Measurements from ENCODE around the gene SYT3.

Gene SYT3

DNA sequence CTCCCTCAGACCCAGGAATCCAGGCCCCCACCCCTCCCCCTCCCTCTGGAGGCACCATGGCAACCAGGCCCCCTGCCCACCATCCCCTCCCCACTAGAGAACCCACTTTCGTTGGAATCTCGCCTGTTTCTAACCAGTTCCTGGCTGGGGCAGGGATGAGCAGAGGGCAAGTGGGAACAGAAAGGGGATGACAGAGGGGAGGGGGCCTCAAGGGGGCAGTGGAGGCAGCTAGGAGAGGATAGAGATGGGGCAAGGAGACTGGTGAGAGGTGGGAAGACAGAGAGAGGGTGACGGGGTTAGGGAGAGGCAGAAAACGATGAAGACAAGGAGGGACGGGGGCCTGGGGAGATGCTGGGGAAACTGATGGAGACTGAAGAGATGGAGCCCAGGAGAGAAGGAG lies 9.0 kb upstream of the SYT3 start:
- peaks cover 0 to 49% of the 10 kb centered on the region in 2 donors for H3K27me3 ChIP-seq
- no peaks in the 10 kb centered on the region for H3K4me1 ChIP-seq
- H3K27ac ChIP-seq = no peak overlapping the region
- peaks cover 0 to 6% (median 0%) of the 10 kb centered on the region in 3 donors for H3K9me3 ChIP-seq
- intact Hi-C loops (cut with DNase I; ENCODE audit: low total_unique reads) = no loop called here
- no peak for DNase-seq
- H3K4me3 ChIP-seq = no peak overlapping the region
- TF ChIP-seq, protein P1, sequence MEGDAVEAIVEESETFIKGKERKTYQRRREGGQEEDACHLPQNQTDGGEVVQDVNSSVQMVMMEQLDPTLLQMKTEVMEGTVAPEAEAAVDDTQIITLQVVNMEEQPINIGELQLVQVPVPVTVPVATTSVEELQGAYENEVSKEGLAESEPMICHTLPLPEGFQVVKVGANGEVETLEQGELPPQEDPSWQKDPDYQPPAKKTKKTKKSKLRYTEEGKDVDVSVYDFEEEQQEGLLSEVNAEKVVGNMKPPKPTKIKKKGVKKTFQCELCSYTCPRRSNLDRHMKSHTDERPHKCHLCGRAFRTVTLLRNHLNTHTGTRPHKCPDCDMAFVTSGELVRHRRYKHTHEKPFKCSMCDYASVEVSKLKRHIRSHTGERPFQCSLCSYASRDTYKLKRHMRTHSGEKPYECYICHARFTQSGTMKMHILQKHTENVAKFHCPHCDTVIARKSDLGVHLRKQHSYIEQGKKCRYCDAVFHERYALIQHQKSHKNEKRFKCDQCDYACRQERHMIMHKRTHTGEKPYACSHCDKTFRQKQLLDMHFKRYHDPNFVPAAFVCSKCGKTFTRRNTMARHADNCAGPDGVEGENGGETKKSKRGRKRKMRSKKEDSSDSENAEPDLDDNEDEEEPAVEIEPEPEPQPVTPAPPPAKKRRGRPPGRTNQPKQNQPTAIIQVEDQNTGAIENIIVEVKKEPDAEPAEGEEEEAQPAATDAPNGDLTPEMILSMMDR (IDR thresholded peaks at IDR 0.05) = no peak
- no peaks in the 10 kb centered on the region for H3K36me3 ChIP-seq

DNA sequence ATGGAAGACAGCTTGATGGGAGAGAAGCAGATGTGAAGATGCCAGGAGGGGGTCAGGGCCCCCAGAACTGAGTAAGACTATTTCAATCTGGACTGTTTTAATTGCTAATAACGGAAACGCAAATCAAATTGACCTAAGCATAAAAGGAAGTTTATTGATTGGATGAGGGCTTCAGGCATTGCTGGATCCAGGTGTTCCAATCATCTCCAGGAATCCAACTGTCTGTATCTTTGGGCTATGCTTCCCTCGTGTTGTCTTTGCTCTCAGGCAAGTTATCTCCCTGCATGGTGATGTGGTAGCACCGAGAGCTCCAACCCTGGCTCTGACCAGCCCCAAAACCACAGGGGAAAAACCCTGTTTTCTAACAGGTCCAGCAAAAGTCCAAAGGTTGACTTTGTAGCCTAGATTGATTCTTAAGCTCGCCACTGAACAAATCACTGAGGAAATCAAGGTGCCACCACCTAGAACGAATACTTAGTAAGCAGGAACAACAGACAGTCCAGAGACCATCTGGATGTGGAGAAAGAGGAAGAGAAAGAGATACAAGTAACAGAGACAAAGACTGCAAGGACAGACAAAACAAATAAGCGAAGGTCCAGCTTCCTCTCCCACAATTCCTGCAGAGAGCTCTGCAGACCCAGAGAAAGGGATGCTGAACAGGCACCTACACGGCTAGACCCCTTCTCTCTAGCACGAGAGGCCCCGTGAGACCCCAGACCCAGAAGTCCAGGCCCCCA lies 8.4 kb upstream of the SYT3 start:
- DNase-seq = no peak
- no peak overlapping the region for H3K4me3 ChIP-seq
- H3K9me3 ChIP-seq = peaks cover 0 to 6% (median 0%) of the 10 kb centered on the region in 3 donors
- no peaks in the 10 kb centered on the region for H3K4me1 ChIP-seq
- TF ChIP-seq, protein P1 (IDR thresholded peaks at IDR 0.05) = no peak
- H3K36me3 ChIP-seq = no peaks in the 10 kb centered on the region
- intact Hi-C loops (cut with DNase I; ENCODE audit: low total_unique reads) = no loop called here
- no peak overlapping the region for H3K27ac ChIP-seq
- peaks cover 0 to 47% of the 10 kb centered on the region in 2 donors for H3K27me3 ChIP-seq

DNA sequence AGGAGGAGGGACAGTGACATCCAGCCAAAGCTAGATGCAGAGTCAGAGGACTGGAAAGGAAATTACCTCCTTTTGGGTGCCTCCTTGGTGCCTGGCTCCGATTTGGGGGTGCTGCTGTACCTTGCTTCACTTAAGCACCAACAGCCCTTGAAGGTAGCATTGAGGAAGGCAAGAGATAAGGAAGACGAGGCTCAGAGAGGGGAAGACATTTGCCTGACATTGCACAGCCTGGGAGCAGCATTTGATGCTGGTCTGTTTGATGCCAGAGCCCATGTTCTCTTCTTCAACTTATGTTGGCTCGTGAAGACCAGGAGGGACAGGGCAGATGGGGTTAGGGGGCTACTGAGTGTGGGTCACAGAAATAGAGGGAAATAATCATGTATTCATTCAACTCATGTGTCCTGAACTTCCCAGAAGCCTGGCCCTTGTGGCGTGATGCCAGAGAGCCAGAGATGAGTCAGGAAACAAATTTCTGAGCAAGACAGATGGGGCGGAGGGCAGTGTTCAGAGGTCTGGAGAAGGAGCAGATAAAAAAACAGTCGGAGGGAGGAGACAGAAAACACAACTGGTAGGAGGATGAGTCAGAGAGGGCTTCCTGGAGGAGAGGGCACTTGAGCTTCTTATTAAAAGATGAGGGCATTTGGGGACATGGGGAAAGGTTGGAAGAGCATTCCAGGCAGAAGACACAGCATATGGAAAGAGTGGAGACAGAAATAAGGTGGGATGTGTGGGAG lies 6.6 kb upstream of the SYT3 start:
- Histone ChIP-seq H3K4me3 (no peak overlapping the region), H3K27ac (no peak overlapping the region), H3K9me3 (peaks cover 0 to 6% (median 0%) of the 10 kb centered on the region in 3 donors), H3K36me3 (no peaks in the 10 kb centered on the region), H3K27me3 (peaks cover 0 to 57% of the 10 kb centered on the region in 2 donors), H3K4me1 (no peaks in the 10 kb centered on the region)
- DNase-seq = no peak
- intact Hi-C loops (cut with DNase I; ENCODE audit: low total_unique reads) = no loop called here
- TF ChIP-seq, protein P1 (IDR thresholded peaks at IDR 0.05) = no peak

DNA sequence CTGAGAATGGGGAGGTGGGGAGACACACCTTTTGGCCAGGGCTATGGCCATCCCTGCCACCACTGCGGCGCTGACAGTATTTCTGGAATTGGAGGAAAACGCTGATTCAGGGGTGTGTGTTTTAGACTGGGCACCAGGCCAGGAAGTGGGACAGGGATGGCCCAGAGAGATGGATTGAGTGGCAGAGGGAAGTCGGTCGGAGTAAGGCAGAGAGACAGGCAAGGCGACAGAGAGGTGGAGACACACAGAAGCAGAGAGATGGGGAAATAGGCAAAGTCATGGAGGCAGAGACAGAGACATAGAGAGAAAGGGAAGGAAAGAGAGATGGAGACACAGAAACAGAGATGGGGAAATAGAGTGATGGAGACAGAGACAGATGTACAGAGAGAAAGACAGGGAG lies 5.4 kb upstream of the SYT3 start:
- H3K4me1 ChIP-seq = no peaks in the 10 kb centered on the region
- peaks cover 0 to 6% (median 0%) of the 10 kb centered on the region in 3 donors for H3K9me3 ChIP-seq
- TF ChIP-seq, protein P1 (IDR thresholded peaks at IDR 0.05) = no peak
- no peak overlapping the region for H3K27ac ChIP-seq
- intact Hi-C loops (cut with DNase I; ENCODE audit: low total_unique reads) = no loop called here
- DNase-seq = no peak
- H3K36me3 ChIP-seq = no peaks in the 10 kb centered on the region
- no peak overlapping the region for H3K4me3 ChIP-seq
- peaks cover 0 to 66% of the 10 kb centered on the region in 2 donors for H3K27me3 ChIP-seq

DNA sequence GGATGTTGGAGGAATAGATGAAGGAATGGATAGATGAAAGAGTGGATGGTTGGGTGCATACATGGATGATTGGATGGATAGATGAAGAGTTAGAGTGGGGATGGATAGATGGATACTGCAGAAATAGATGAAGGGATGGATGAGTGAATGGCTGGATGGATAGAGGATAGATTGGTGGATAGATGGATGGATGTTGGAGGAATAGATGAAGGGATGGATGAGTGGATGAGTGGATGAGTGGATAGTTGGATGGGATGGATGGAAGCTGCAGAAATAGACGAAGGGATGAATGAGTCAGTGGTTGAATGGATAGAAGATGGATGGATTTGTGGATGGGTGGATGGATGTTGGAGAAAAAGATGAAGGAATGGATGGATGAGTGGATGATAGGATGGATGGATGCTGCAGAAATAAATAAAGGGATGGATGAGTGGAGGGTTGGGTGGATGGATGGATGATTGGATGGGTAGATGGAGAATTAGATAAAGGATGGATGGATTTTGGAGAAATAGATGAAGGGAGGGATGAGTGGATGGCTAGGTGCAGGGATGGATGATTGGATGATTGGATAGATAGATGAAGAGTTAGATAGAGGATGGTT lies 4.7 kb upstream of the SYT3 start:
- H3K27me3 ChIP-seq = peaks cover 0 to 71% of the 10 kb centered on the region in 2 donors
- H3K4me1 ChIP-seq = peaks cover 0 to 6% (median 1%) of the 10 kb centered on the region in 4 donors
- TF ChIP-seq, protein P1 (IDR thresholded peaks at IDR 0.05) = no peak
- DNase-seq = no peak
- peaks cover 0 to 6% (median 0%) of the 10 kb centered on the region in 3 donors for H3K9me3 ChIP-seq
- H3K27ac ChIP-seq = no peak overlapping the region
- H3K4me3 ChIP-seq = no peak overlapping the region
- no peaks in the 10 kb centered on the region for H3K36me3 ChIP-seq
- intact Hi-C loops (cut with DNase I; ENCODE audit: low total_unique reads) = no loop called here

Data from tibial artery (tissue), 4 donors.